K562 (cell line): Measurements from ENCODE around the gene ZNF488. TPM values are rescaled to one million over a fixed set of nuclear protein-coding genes. Genes with fewer than 3 reads are reported as not detected.

Experiments used
- AFF4 ChIP-seq: sonication (generic); formaldehyde crosslinking; IDR thresholded peaks from 2 replicates; pipeline ENCODE4 v1.8.0; 2023; ENCODE audit warnings: mild to moderate bottlenecking, missing genetic modification reagents
- CHD7 ChIP-seq: fragments of 200-600 bp; sonication (generic); IDR thresholded peaks from one replicate; pipeline ENCODE4 v1.6.1; 2012; ENCODE audit warnings: mild to moderate bottlenecking, low read depth, low read length, inconsistent platforms
- RERE ChIP-seq: sonication (generic); formaldehyde crosslinking; IDR thresholded peaks from 2 replicates; pipeline ENCODE4 v1.8.0; 2023; ENCODE audit warnings: missing genetic modification reagents, mild to moderate bottlenecking, borderline replicate concordance
- ZNF133 ChIP-seq: fragments of 250-450 bp; sonication (Bioruptor Pico); IDR thresholded peaks from 2 replicates; pipeline ENCODE4 v1.4.0; 2020; ENCODE audit warnings: mild to moderate bottlenecking
- polyA plus RNA-seq, 8 experiments: library from polyadenylated mRNA; depleted of rRNA in 4 of 8; stranded (reverse) in 5 of 8; unstranded in 3 of 8; fragments of >200 nt; fragmentation: Nextera tagmentation in 2 of 8; fragmentation: Illumina TruSeq in 1 of 8; extraction: Ambion mirVana in 2 of 8; extraction: Trizol in 1 of 8; gene quantifications; 2 replicates each; pipeline versions ENCODE4 v1.2.1 to v1.2.3, GENCODE V29; 2011 to 2014; ENCODE audit warnings: inconsistent platforms in 1 of 8, missing spikeins in 1 of 8
- total RNA-seq, 7 experiments: library from RNA; depleted of rRNA in 6 of 7; stranded (reverse); fragments of >200 nt in 6 of 7; fragmentation: Illumina TruSeq in 2 of 7; extraction: Trizol in 2 of 7; gene quantifications; 2 replicates each; pipeline versions ENCODE4 v1.2.1 to v1.2.3, GENCODE V29; 2011 to 2021; ENCODE audit warnings: low replicate concordance in 1 of 7

ZNF488 gene
- total and polyA plus RNA-seq, 9 of the 15 experiments (the other 6 are each of a cell fraction or from before 2014, with no cell fraction given): 0.03 to 0.09 (median 0.05) TPM; not detected in 3

- TF ChIP-seq AFF4 (CRISPR knock-in tag) (no peak), ZNF133 (no peak), CHD7 (no peak), RERE (CRISPR knock-in tag) (no peak)
Measured at GRCh38 chr10:47400251-47400650, 16.2 kb upstream of the ZNF488 start (continued).
